ENCODE results near the gene PSMD7.
"Not testable (repeated sequence)": the region's sequence is repeated elsewhere in the genome, so short reads cannot be mapped to it uniquely, and the experiment has no call there.

The PSMD7 gene

GRCh38 chr16:74337506-74337905 lies 40.9 kb downstream of the PSMD7 start:
- H3K18ac ChIP-seq (ENCODE audit: low read length); H3K56ac ChIP-seq (ENCODE audit: low read length); H3K4me3 ChIP-seq (ENCODE audit: low read length); H3K27me3 ChIP-seq (ENCODE audit: insufficient read depth, low read length, poor library complexity); H3K79me2 ChIP-seq (ENCODE audit: control insufficient read depth, insufficient read depth, low read length); H2BK120ac ChIP-seq (ENCODE audit: low read depth, low read length); H4K8ac ChIP-seq (ENCODE audit: low read depth, low read length); H4K5ac ChIP-seq (ENCODE audit: low read length); H3K4me2 ChIP-seq (ENCODE audit: low read length); H3K4me1 ChIP-seq (ENCODE audit: control insufficient read depth, low read depth, low read length); H3K23ac ChIP-seq (ENCODE audit: low read length); H3K9ac ChIP-seq (ENCODE audit: low read length); H3K36me3 ChIP-seq (ENCODE audit: control insufficient read depth, insufficient read depth, low read length); H3K27ac ChIP-seq (ENCODE audit: low read depth, low read length); H3K79me1 ChIP-seq (ENCODE audit: low read length); H3K4ac ChIP-seq (ENCODE audit: low read depth, low read length); H2AK5ac ChIP-seq (ENCODE audit: low read length); DNase-seq; H2BK15ac ChIP-seq (replicated peaks; ENCODE audit: low read depth); H2BK5ac ChIP-seq (ENCODE audit: low read length): not testable (repeated sequence)
- WGBS (ENCODE audit: extremely low coverage, insufficient coverage, low lambda C conversion rate): no CpG with 5 or more reads among the region's 3 CpGs

GRCh38 chr16:74339226-74339625 lies 42.6 kb downstream of the PSMD7 start:
- not testable (repeated sequence) for H3K9ac ChIP-seq (ENCODE audit: low read length); H3K4me3 ChIP-seq (ENCODE audit: low read length); H4K5ac ChIP-seq (ENCODE audit: low read length); H3K79me1 ChIP-seq (ENCODE audit: low read length); H3K18ac ChIP-seq (ENCODE audit: low read length); H3K4ac ChIP-seq (ENCODE audit: low read depth, low read length); H3K79me2 ChIP-seq (ENCODE audit: control insufficient read depth, insufficient read depth, low read length); H3K27me3 ChIP-seq (ENCODE audit: insufficient read depth, low read length, poor library complexity); DNase-seq; H2BK15ac ChIP-seq (replicated peaks; ENCODE audit: low read depth); H3K4me1 ChIP-seq (ENCODE audit: control insufficient read depth, low read depth, low read length); H3K23ac ChIP-seq (ENCODE audit: low read length); H3K27ac ChIP-seq (ENCODE audit: low read depth, low read length); H2BK5ac ChIP-seq (ENCODE audit: low read length); H3K56ac ChIP-seq (ENCODE audit: low read length); H4K8ac ChIP-seq (ENCODE audit: low read depth, low read length); H3K4me2 ChIP-seq (ENCODE audit: low read length); H2BK120ac ChIP-seq (ENCODE audit: low read depth, low read length); H2AK5ac ChIP-seq (ENCODE audit: low read length); H3K36me3 ChIP-seq (ENCODE audit: control insufficient read depth, insufficient read depth, low read length)
- WGBS (ENCODE audit: extremely low coverage, insufficient coverage, low lambda C conversion rate): no CpG with 5 or more reads among the region's 10 CpGs

GRCh38 chr16:74353038-74353437 lies 56.4 kb downstream of the PSMD7 start:
- H3K9ac ChIP-seq (ENCODE audit: low read length); H2AK5ac ChIP-seq (ENCODE audit: low read length); H3K4me1 ChIP-seq (ENCODE audit: control insufficient read depth, low read depth, low read length); H3K56ac ChIP-seq (ENCODE audit: low read length); H3K79me2 ChIP-seq (ENCODE audit: control insufficient read depth, insufficient read depth, low read length); DNase-seq; H3K79me1 ChIP-seq (ENCODE audit: low read length); H3K36me3 ChIP-seq (ENCODE audit: control insufficient read depth, insufficient read depth, low read length); H3K27ac ChIP-seq (ENCODE audit: low read depth, low read length); H2BK5ac ChIP-seq (ENCODE audit: low read length); H2BK120ac ChIP-seq (ENCODE audit: low read depth, low read length); H4K5ac ChIP-seq (ENCODE audit: low read length); H3K4ac ChIP-seq (ENCODE audit: low read depth, low read length); H2BK15ac ChIP-seq (replicated peaks; ENCODE audit: low read depth); H3K4me2 ChIP-seq (ENCODE audit: low read length); H3K4me3 ChIP-seq (ENCODE audit: low read length); H4K8ac ChIP-seq (ENCODE audit: low read depth, low read length); H3K27me3 ChIP-seq (ENCODE audit: insufficient read depth, low read length, poor library complexity); H3K23ac ChIP-seq (ENCODE audit: low read length); H3K18ac ChIP-seq (ENCODE audit: low read length): not testable (repeated sequence)
- no CpG with 5 or more reads among the region's 4 CpGs for WGBS (ENCODE audit: extremely low coverage, insufficient coverage, low lambda C conversion rate)
